GM10847 (cell line): ENCODE data around the gene EIF1AD.

Source experiments
- POLR2A ChIP-seq: IDR thresholded peaks from 2 replicates; pipeline ENCODE4 v1.6.1; 2011; ENCODE audit not compliant: insufficient read length; ENCODE audit errors: extremely low read depth

EIF1AD gene

GRCh38 chr11:66012371-66012945 is 10.5 kb upstream of the EIF1AD start:
- TF ChIP-seq POLR2A: no peak

- no peak for TF ChIP-seq POLR2A
Observed at GRCh38 chr11:66011785-66012303, 9.9 kb upstream of the EIF1AD start, which contains the start of gene CST6. Gene CST6, plus strand, starts transcription at chr11:66012008. Its CDS starts 37 bp downstream, at chr11:66012045.

GRCh38 chr11:66011239-66011784 is 9.4 kb upstream of the EIF1AD start:
- no peak for TF ChIP-seq POLR2A

GRCh38 chr11:66008468-66009101 is 6.6 kb upstream of the EIF1AD start:
- no peak for TF ChIP-seq POLR2A

GRCh38 chr11:66008095-66008467 is 6.1 kb upstream of the EIF1AD start:
- TF ChIP-seq POLR2A: no peak

GRCh38 chr11:66007201-66007634 is 5.3 kb upstream of the EIF1AD start:
- no peak for TF ChIP-seq POLR2A

GRCh38 chr11:66006891-66007176 is 4.9 kb upstream of the EIF1AD start:
- TF ChIP-seq POLR2A: no peak

GRCh38 chr11:66006134-66006890 is 4.4 kb upstream of the EIF1AD start:
- no peak for TF ChIP-seq POLR2A

GRCh38 chr11:66004186-66004585 is 2.2 kb upstream of the EIF1AD start:
- no peak for TF ChIP-seq POLR2A

GRCh38 chr11:66003291-66003690 is 1.3 kb upstream of the EIF1AD start:
- TF ChIP-seq POLR2A: no peak

- TF ChIP-seq POLR2A: no peak
Observed at GRCh38 chr11:66002648-66003225, 780 bp upstream of the EIF1AD start.

- no peak for TF ChIP-seq POLR2A
Observed at GRCh38 chr11:65997286-65997685, 4.7 kb downstream of the EIF1AD start.

GRCh38 chr11:65992056-65992455 is 9.9 kb downstream of the EIF1AD start:
- TF ChIP-seq POLR2A: no peak

GRCh38 chr11:65988791-65989592 is 13.0 kb downstream of the EIF1AD start:
- no peak for TF ChIP-seq POLR2A

GRCh38 chr11:65987336-65987735 is 14.6 kb downstream of the EIF1AD start:
- no peak for TF ChIP-seq POLR2A

GRCh38 chr11:65983589-65983987 is 18.4 kb downstream of the EIF1AD start:
- no peak for TF ChIP-seq POLR2A
